HepG2 (cell line): ENCODE results near the gene SMIM13. TPM values are rescaled to one million over a fixed set of nuclear protein-coding genes. Genes with fewer than 3 reads are reported as not detected.

Source experiments
- GATAD1 ChIP-seq: IDR thresholded peaks from 2 replicates; pipeline ENCODE4 v1.6.1; 2016; ENCODE audit warnings: missing genetic modification reagents, missing compliant biosample characterization
- HNRNPUL1 ChIP-seq: fragments of 200-400 bp; formaldehyde crosslinking; IDR thresholded peaks from 2 replicates; pipeline ENCODE4 v1.6.1; 2017; ENCODE audit warnings: low read depth, mild to moderate bottlenecking, low read length, moderate library complexity
- HOXA3 ChIP-seq: sonication (generic); formaldehyde crosslinking; IDR thresholded peaks from 2 replicates; pipeline ENCODE4 v1.5.0; 2020; ENCODE audit warnings: missing genetic modification reagents
- HOXA9 ChIP-seq: sonication (generic); formaldehyde crosslinking; IDR thresholded peaks from 2 replicates; pipeline ENCODE4 v1.8.1; 2022; ENCODE audit warnings: missing genetic modification reagents, mild to moderate bottlenecking, moderate library complexity, borderline replicate concordance
- IKZF5 ChIP-seq: IDR thresholded peaks from 2 replicates; pipeline ENCODE4 v1.6.1; 2018; ENCODE audit warnings: missing genetic modification reagents, mild to moderate bottlenecking, missing compliant biosample characterization
- KDM2A ChIP-seq: sonication (generic); formaldehyde crosslinking; IDR thresholded peaks from 2 replicates; pipeline ENCODE4 v1.4.0; 2020; ENCODE audit warnings: low read depth, missing genetic modification reagents, borderline replicate concordance
- PAXIP1 ChIP-seq: sonication (generic); formaldehyde crosslinking; conservative IDR thresholded peaks from 2 replicates; pipeline ENCODE4 v1.4.0; 2020; ENCODE audit warnings: mild to moderate bottlenecking, missing genetic modification reagents, moderate library complexity
- ZBTB38 ChIP-seq: sonication (generic); formaldehyde crosslinking; IDR thresholded peaks from 2 replicates; pipeline ENCODE4 v1.5.1; 2020; ENCODE audit warnings: mild to moderate bottlenecking, missing genetic modification reagents
- ZNF224 ChIP-seq: sonication (generic); formaldehyde crosslinking; IDR thresholded peaks from 2 replicates; pipeline ENCODE4 v1.5.0; 2020; ENCODE audit warnings: mild to moderate bottlenecking, missing genetic modification reagents
- ZNF256 ChIP-seq: sonication (generic); formaldehyde crosslinking; conservative IDR thresholded peaks from 2 replicates; pipeline ENCODE4 v1.4.0; 2020; ENCODE audit warnings: missing genetic modification reagents
- ZNF3 ChIP-seq: IDR thresholded peaks from 2 replicates; pipeline ENCODE4 v1.7.0; 2017; ENCODE audit warnings: inconsistent platforms
- ZNF609 ChIP-seq: sonication (generic); formaldehyde crosslinking; IDR thresholded peaks from 2 replicates; pipeline ENCODE4 v1.4.0; 2020; ENCODE audit warnings: mild to moderate bottlenecking, missing genetic modification reagents, borderline replicate concordance
- ZNF615 ChIP-seq: sonication (generic); formaldehyde crosslinking; IDR thresholded peaks from 2 replicates; pipeline ENCODE4 v1.5.0; 2020; ENCODE audit warnings: mild to moderate bottlenecking, missing genetic modification reagents, borderline replicate concordance
- ZNF710 ChIP-seq: sonication (generic); formaldehyde crosslinking; IDR thresholded peaks from 2 replicates; pipeline ENCODE4 v1.5.0; 2020; ENCODE audit warnings: mild to moderate bottlenecking, missing genetic modification reagents, borderline replicate concordance
- ZNF766 ChIP-seq: sonication (generic); formaldehyde crosslinking; IDR thresholded peaks from 2 replicates; pipeline ENCODE4 v1.5.0; 2020; ENCODE audit warnings: missing genetic modification reagents, borderline replicate concordance
- ZNF782 ChIP-seq: sonication (generic); formaldehyde crosslinking; IDR thresholded peaks from 2 replicates; pipeline ENCODE4 v1.4.0; 2020; ENCODE audit warnings: missing genetic modification reagents, mild to moderate bottlenecking, borderline replicate concordance
- polyA plus RNA-seq, 8 experiments: library from polyadenylated mRNA; depleted of rRNA in 3 of 8; stranded (reverse) in 7 of 8; unstranded in 1 of 8; fragments of >200 nt; fragmentation: Illumina TruSeq in 4 of 8; extraction: Trizol in 4 of 8; gene quantifications; 2 replicates each; pipeline versions ENCODE4 v1.2.1 to v1.2.3, GENCODE V29; 2011 to 2016; ENCODE audit warnings: low read depth in 4 of 8, missing spikeins in 1 of 8, mixed read lengths in 1 of 8; ENCODE audit not compliant: insufficient read depth in 1 of 8
- total RNA-seq, 5 experiments: library from RNA; depleted of rRNA; stranded (reverse); fragments of >200 nt; fragmentation: Illumina TruSeq; extraction: Trizol; gene quantifications; 2 replicates each; pipeline ENCODE4 v1.2.3, GENCODE V29; 2016; ENCODE audit warnings: low read depth in 1 of 5

SMIM13 gene
- total and polyA plus RNA-seq, 2 of the 13 experiments (the other 11 are each of a cell fraction or from before 2014, with no cell fraction given), result 2.7 to 10.2 TPM

- 0 out of 2 replicates have a peak, but pooled peaks have one; percentile 56 for TF ChIP-seq ZNF615 (CRISPR knock-in tag)
- TF ChIP-seq ZNF609, result no peak
- TF ChIP-seq HOXA3, result peak; percentile 67
- TF ChIP-seq KDM2A (CRISPR knock-in tag), result peak; percentile 84
- TF ChIP-seq ZNF782 (CRISPR knock-in tag), result no peak
- TF ChIP-seq ZNF256, result no peak
- 0 out of 2 replicates have a peak, but pooled peaks have one; percentile 15 for TF ChIP-seq PAXIP1
- no peak for TF ChIP-seq HNRNPUL1
- no peak for TF ChIP-seq ZNF766 (CRISPR knock-in tag)
- TF ChIP-seq ZNF710 (CRISPR knock-in tag), result 0 out of 2 replicates have a peak, but pooled peaks have one; percentile 60
- 0 out of 2 replicates have a peak, but pooled peaks have one; percentile 12 for TF ChIP-seq ZNF3
- no peak for TF ChIP-seq HOXA9 (CRISPR knock-in tag)
- peak; percentile 63; the same call in 1 of the 2 replicates for TF ChIP-seq ZBTB38 (CRISPR knock-in tag)
- TF ChIP-seq ZNF224, result 0 out of 2 replicates have a peak, but pooled peaks have one; percentile 43
- peak; percentile 45; the same call in 1 of the 2 replicates for TF ChIP-seq IKZF5 (CRISPR knock-in tag)
- 0 out of 2 replicates have a peak, but pooled peaks have one; percentile 29 for TF ChIP-seq GATAD1
Observed at GRCh38 chr6:11172501-11173327, 79.1 kb downstream of the SMIM13 start (continued).
